GM23338 (cell line): ENCODE data around the gene NOD1. TPM values are rescaled to one million over a fixed set of nuclear protein-coding genes. Genes with fewer than 3 reads are reported as not detected.
"Not testable (repeated sequence)": the region's sequence is repeated elsewhere in the genome, so short reads cannot be mapped to it uniquely, and the experiment has no call there.

ENCODE experiments used
- ATAC-seq: fragments of 200-7000 bp; cut with Tn5 transposase; 3 replicates; pipeline ENCODE4 v1.9.1; 2020
- DNase-seq: peaks from one replicate; pipeline ENCODE4 v3.0.0-alpha.2; 2015; ENCODE audit warnings: low spot score
- H2AFZ ChIP-seq: fragments of 200-600 bp; sonication (generic); 2 replicates; pipeline ENCODE4 v1.8.0; 2016; ENCODE audit warnings: antibody characterized with exemption, mild to moderate bottlenecking, moderate library complexity
- H3F3A ChIP-seq: fragments of 200-600 bp; sonication (generic); replicated peaks from 2 replicates; pipeline ENCODE4 v1.8.0; 2017; ENCODE audit warnings: antibody characterized with exemption, mixed run types, low read depth
- H3K27ac ChIP-seq: fragments of 200-600 bp; sonication (generic); 2 replicates; pipeline ENCODE4 v1.6.1; 2016; ENCODE audit warnings: low read depth
- H3K27me3 ChIP-seq: fragments of 200-600 bp; sonication (generic); 2 replicates; pipeline ENCODE4 v1.8.0; 2016; ENCODE audit warnings: mild to moderate bottlenecking, mixed run types, moderate library complexity; ENCODE audit not compliant: insufficient read depth
- H3K36me3 ChIP-seq: fragments of 200-600 bp; sonication (generic); 2 replicates; pipeline ENCODE4 v1.8.0; 2016; ENCODE audit warnings: mild to moderate bottlenecking; ENCODE audit not compliant: insufficient read depth
- H3K4me1 ChIP-seq: fragments of 200-600 bp; sonication (generic); 2 replicates; pipeline ENCODE4 v1.8.0; 2016; ENCODE audit warnings: mild to moderate bottlenecking, moderate library complexity; ENCODE audit not compliant: insufficient read depth
- H3K4me2 ChIP-seq: fragments of 200-600 bp; sonication (generic); 2 replicates; pipeline ENCODE4 v1.7.1; 2017; ENCODE audit warnings: mixed run types
- H3K4me3 ChIP-seq: fragments of 200-600 bp; sonication (generic); 2 replicates; pipeline ENCODE4 v1.6.1; 2016; ENCODE audit warnings: mixed run types
- H3K79me2 ChIP-seq: fragments of 200-600 bp; sonication (generic); replicated peaks from 2 replicates; pipeline ENCODE4 v1.8.0; 2017; ENCODE audit warnings: mild to moderate bottlenecking; ENCODE audit not compliant: insufficient read depth
- H3K9me2 ChIP-seq: fragments of 200-600 bp; sonication (generic); 2 replicates; pipeline ENCODE4 v1.8.0; 2017; ENCODE audit not compliant: insufficient read depth
- H4K20me1 ChIP-seq: fragments of 200-600 bp; sonication (generic); replicated peaks from 2 replicates; pipeline ENCODE4 v1.8.0; 2017; ENCODE audit warnings: mild to moderate bottlenecking; ENCODE audit not compliant: insufficient read depth
- H3K27ac Mint-ChIP-seq: 2 replicates; pipeline ENCODE4 v1.8.0; 2020; ENCODE audit warnings: inconsistent platforms, mild to moderate bottlenecking, moderate library complexity, mixed read lengths
- H3K27me3 Mint-ChIP-seq: 3 replicates; pipeline ENCODE4 v1.8.0; 2022; ENCODE audit warnings: low read depth, mild to moderate bottlenecking, moderate library complexity, mixed read lengths, inconsistent platforms; ENCODE audit not compliant: insufficient read depth, poor library complexity
- H3K36me3 Mint-ChIP-seq: 3 replicates; pipeline ENCODE4 v1.8.0; 2021; ENCODE audit warnings: low read depth, mild to moderate bottlenecking, inconsistent platforms, moderate library complexity, mixed read lengths
- H3K4me1 Mint-ChIP-seq: 3 replicates; pipeline ENCODE4 v1.8.0; 2020; ENCODE audit warnings: mild to moderate bottlenecking, inconsistent platforms, mixed read lengths
- H3K4me3 Mint-ChIP-seq: 3 replicates; pipeline ENCODE4 v1.8.0; 2021; ENCODE audit warnings: moderate library complexity, mild to moderate bottlenecking, inconsistent platforms, mixed read lengths
- H3K9me3 Mint-ChIP-seq: 3 replicates; pipeline ENCODE4 v1.8.0; 2020; ENCODE audit warnings: moderate library complexity, mild to moderate bottlenecking, inconsistent platforms, mixed read lengths
- CREB1 ChIP-seq: fragments of 250-450 bp; sonication (Bioruptor Pico); IDR thresholded peaks from 2 replicates; pipeline ENCODE4 v1.5.0; 2020; ENCODE audit warnings: low read depth, mild to moderate bottlenecking, moderate library complexity
- CTCF ChIP-seq, 2 experiments: fragments of 200-600 bp in 1 of 2; sonication (generic) in 1 of 2; conservative IDR thresholded peaks; 2 replicates each; pipeline versions ENCODE4 v1.5.1 to v1.6.1; 2016 to 2017; ENCODE audit warnings: antibody characterized with exemption in 2 of 2, low read depth in 2 of 2, mild to moderate bottlenecking in 2 of 2, moderate library complexity in 1 of 2
- ETS1 ChIP-seq: IDR thresholded peaks from 2 replicates; pipeline ENCODE4 v1.6.1; 2016; ENCODE audit warnings: antibody characterized with exemption
- EZH2 ChIP-seq: fragments of 200-600 bp; sonication (generic); IDR thresholded peaks from one replicate; pipeline ENCODE4 v1.8.0; 2017; ENCODE audit warnings: antibody characterized with exemption, mild to moderate bottlenecking, low read depth; ENCODE audit not compliant: unreplicated experiment
- EZH2phosphoT487 ChIP-seq: fragments of 200-600 bp; sonication (generic); IDR thresholded peaks from one replicate; pipeline ENCODE4 v1.8.1; 2018; ENCODE audit warnings: antibody characterized with exemption; ENCODE audit not compliant: unreplicated experiment
- NANOG ChIP-seq: IDR thresholded peaks from 2 replicates; pipeline ENCODE4 v1.6.1; 2016; ENCODE audit warnings: antibody characterized with exemption, borderline replicate concordance
- POLR2AphosphoS5 ChIP-seq: IDR thresholded peaks from 2 replicates; pipeline ENCODE4 v1.6.1; 2016; ENCODE audit warnings: antibody characterized with exemption, low read depth
- REST ChIP-seq: IDR thresholded peaks from one replicate; pipeline ENCODE4 v1.6.1; 2018; ENCODE audit warnings: antibody characterized with exemption; ENCODE audit not compliant: unreplicated experiment
- STAT1 ChIP-seq: IDR thresholded peaks from one replicate; pipeline ENCODE4 v1.6.1; 2016; ENCODE audit warnings: antibody characterized with exemption; ENCODE audit not compliant: unreplicated experiment
- ZNF114 ChIP-seq: fragments of 250-450 bp; sonication (Bioruptor Pico); IDR thresholded peaks from 2 replicates; pipeline ENCODE4 v1.5.0; 2020; ENCODE audit warnings: mild to moderate bottlenecking, moderate library complexity
- ZNF331 ChIP-seq: fragments of 250-450 bp; sonication (Bioruptor Pico); IDR thresholded peaks from 2 replicates; pipeline ENCODE4 v1.5.0; 2020; ENCODE audit warnings: low read depth, mild to moderate bottlenecking, moderate library complexity
- ZNF462 ChIP-seq: fragments of 250-450 bp; sonication (Bioruptor Pico); IDR thresholded peaks from 2 replicates; pipeline ENCODE4 v1.5.0; 2020; ENCODE audit warnings: mild to moderate bottlenecking, moderate library complexity
- polyA plus RNA-seq: library from polyadenylated mRNA; unstranded; fragments of >200 nt; fragmentation: Nextera tagmentation; extraction: Ambion mirVana; gene quantifications from 2 replicates; pipeline ENCODE4 v1.2.1, GENCODE V29; 2016
- total RNA-seq: library from RNA; depleted of rRNA; stranded (reverse); fragments of >200 nt; shearing (Covaris generic); gene quantifications from 2 replicates; pipeline ENCODE4 v1.2.3, GENCODE V29; 2014

Gene NOD1
- total and polyA plus RNA-seq, 2 experiments from 2014 or later: 2.1 to 7.3 TPM

GRCh38 chr7:30382607-30383006 lies 96.0 kb downstream of the NOD1 start:
- no peak overlapping the region for H2AFZ ChIP-seq
- no peaks in the 10 kb centered on the region for H3F3A ChIP-seq
- TF ChIP-seq EZH2phosphoT487 (no peak), ETS1 (no peak), STAT1 (no peak), CREB1 (no peak), POLR2AphosphoS5 (no peak), ZNF331 (CRISPR knock-in tag) (no peak), ZNF114 (CRISPR knock-in tag) (no peak), REST (no peak), CTCF (conservative IDR thresholded peaks at IDR 0.05; ENCODE audit: low read depth in 2 of 2) (no peak), ZNF462 (no peak), EZH2 (no peak), NANOG (no peak)
- Mint-ChIP-seq H3K27ac (no peak overlapping the region), H3K27me3 (peaks cover 2% of the 10 kb centered on the region), H3K4me1 (no peaks in the 10 kb centered on the region; the same call in 2 of the 3 replicates), H3K36me3 (peaks cover 4% of the 10 kb centered on the region; the same call in 2 of the 3 replicates), H3K4me3 (no peak overlapping the region), H3K9me3 (peaks cover 14% of the 10 kb centered on the region)
- H3K27me3 ChIP-seq: no peaks in the 10 kb centered on the region
- no peaks in the 10 kb centered on the region for H3K79me2 ChIP-seq
- H3K4me1 ChIP-seq: no peaks in the 10 kb centered on the region
- no peak overlapping the region for H3K4me3 ChIP-seq
- DNase-seq: no peak
- H3K4me2 ChIP-seq: no peak overlapping the region
- ATAC-seq: no peak
- no peaks in the 10 kb centered on the region for H4K20me1 ChIP-seq
- no peaks in the 10 kb centered on the region for H3K9me2 ChIP-seq
- no peak overlapping the region for H3K27ac ChIP-seq
- no peaks in the 10 kb centered on the region for H3K36me3 ChIP-seq

GRCh38 chr7:30380824-30381223 lies 97.8 kb downstream of the NOD1 start:
- peaks cover 14% of the 10 kb centered on the region for H3K9me3 Mint-ChIP-seq

More at GRCh38 chr7:30380824-30381223, 97.8 kb downstream of the NOD1 start:
- H2AFZ ChIP-seq, H3K9me2 ChIP-seq, ATAC-seq, H3F3A ChIP-seq, H4K20me1 ChIP-seq, H3K36me3 Mint-ChIP-seq, H3K79me2 ChIP-seq, H3K27me3 ChIP-seq, H3K27ac ChIP-seq, H3K4me3 Mint-ChIP-seq, H3K27me3 Mint-ChIP-seq, H3K36me3 ChIP-seq, H3K4me3 ChIP-seq, H3K4me2 ChIP-seq, H3K4me1 Mint-ChIP-seq, H3K27ac Mint-ChIP-seq, DNase-seq, H3K4me1 ChIP-seq: not testable (repeated sequence)
